ENCODE results near the gene CNTN4. TPM values are rescaled to one million over a fixed set of nuclear protein-coding genes. Genes with fewer than 3 reads are reported as not detected.

The CNTN4 gene
- total and polyA plus RNA-seq, 2 donors (not counting 3 experiments of a cell fraction or from before 2014, with no cell fraction given), result not detected

DNA sequence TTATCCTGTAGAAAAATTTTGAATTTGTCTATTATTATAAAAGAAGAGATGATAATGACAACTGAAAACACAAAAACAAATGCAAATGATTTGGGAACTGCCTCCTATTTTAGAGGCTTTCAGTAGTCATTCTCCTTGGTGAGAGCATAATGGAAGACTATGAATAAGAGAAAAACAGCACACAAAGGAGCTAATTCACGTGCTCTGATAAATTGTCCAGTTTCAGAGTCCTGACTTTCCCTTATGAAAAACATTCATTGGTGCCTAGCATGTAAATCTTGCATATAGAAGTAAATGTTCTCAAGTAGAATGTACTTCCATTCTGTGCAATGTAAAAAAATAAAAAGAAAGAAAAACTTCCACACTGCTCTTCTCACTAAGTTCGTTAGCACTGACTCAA, 805.4 kb downstream of the CNTN4 start:
- ChIA-PET POLR2A (no interaction called here), CTCF (no interaction called here)
- Histone ChIP-seq H3K9me3 (replicated peaks; ENCODE audit: control insufficient read depth, insufficient read depth, low read length) (peaks cover 2% of the 10 kb centered on the region), H3K27ac (ENCODE audit: insufficient read depth, low read depth, low read length) (no peak overlapping the region), H3K36me3 (ENCODE audit: control insufficient read depth in 2 of 2, extremely low read depth in 1 of 2, insufficient read depth in 2 of 2, low read length in 2 of 2) (no peaks in the 10 kb centered on the region), H3K9ac (replicated peaks; ENCODE audit: extremely low read depth, insufficient read depth, low read length) (no peak overlapping the region), H3K79me2 (ENCODE audit: control insufficient read depth, insufficient read depth, low read length) (no peaks in the 10 kb centered on the region), H3K9me1 (replicated peaks; ENCODE audit: control insufficient read depth, extremely low read depth, insufficient read depth, low read length) (no peaks in the 10 kb centered on the region), H3K4me2 (ENCODE audit: insufficient read depth, low read length) (no peak overlapping the region), H3K4me1 (ENCODE audit: control insufficient read depth, extremely low read depth, insufficient read depth, low read length) (no peaks in the 10 kb centered on the region), H3K27me3 (ENCODE audit: control insufficient read depth in 2 of 2, insufficient read depth in 2 of 2, low read length in 2 of 2) (no peaks in the 10 kb centered on the region), H4K20me1 (replicated peaks; ENCODE audit: control insufficient read depth, extremely low read depth, insufficient read depth, low read length) (no peaks in the 10 kb centered on the region), H3K4me3 (replicated peaks in 1 of 3; ENCODE audit: insufficient read depth in 1 of 3, low read depth in 1 of 3, low read length in 3 of 3) (no peak overlapping the region), H2AFZ (ENCODE audit: low read depth, low read length) (no peak overlapping the region)
- dilution Hi-C loops (cut with MboI; ENCODE audit: extremely low pct_ligation_motif_present, low sequenced_read_pairs) (no loop called here), intact Hi-C loops (cut with micrococcal nuclease) (no loop called here)
- DNase-seq (ENCODE audit: low read depth, low spot score) (no peak), FAIRE-seq (no peak)
- TF ChIP-seq POLR2A (IDR thresholded peaks at IDR 0.05; ENCODE audit: low read depth, low read length) (no peak), MYC (IDR thresholded peaks at IDR 0.05; ENCODE audit: low read depth, low read length) (no peak), FOS (IDR thresholded peaks at IDR 0.05; ENCODE audit: borderline replicate concordance, insufficient read depth, low read length) (no peak), CTCF (IDR thresholded peaks at IDR 0.05; ENCODE audit: extremely low read depth in 1 of 2, insufficient read depth in 1 of 2, low read depth in 1 of 2, low read length in 2 of 2) (no peak)
- BruUV-seq (replicated peaks), result no TSS peak

- BruUV-seq (replicated peaks), result no TSS peak
- FAIRE-seq (no peak), DNase-seq (ENCODE audit: low read depth, low spot score) (no peak)
- Histone ChIP-seq H2AFZ (ENCODE audit: low read depth, low read length) (no peak overlapping the region), H3K4me3 (replicated peaks in 1 of 3; ENCODE audit: insufficient read depth in 1 of 3, low read depth in 1 of 3, low read length in 3 of 3) (no peak overlapping the region), H4K20me1 (replicated peaks; ENCODE audit: control insufficient read depth, extremely low read depth, insufficient read depth, low read length) (no peaks in the 10 kb centered on the region), H3K9ac (replicated peaks; ENCODE audit: extremely low read depth, insufficient read depth, low read length) (no peak overlapping the region), H3K4me2 (ENCODE audit: insufficient read depth, low read length) (no peak overlapping the region), H3K9me3 (replicated peaks; ENCODE audit: control insufficient read depth, insufficient read depth, low read length) (peaks cover 1% of the 10 kb centered on the region), H3K79me2 (ENCODE audit: control insufficient read depth, insufficient read depth, low read length) (no peaks in the 10 kb centered on the region), H3K27me3 (ENCODE audit: control insufficient read depth in 2 of 2, insufficient read depth in 2 of 2, low read length in 2 of 2) (no peaks in the 10 kb centered on the region), H3K9me1 (replicated peaks; ENCODE audit: control insufficient read depth, extremely low read depth, insufficient read depth, low read length) (no peaks in the 10 kb centered on the region), H3K4me1 (ENCODE audit: control insufficient read depth, extremely low read depth, insufficient read depth, low read length) (no peaks in the 10 kb centered on the region), H3K27ac (ENCODE audit: insufficient read depth, low read depth, low read length) (no peak overlapping the region), H3K36me3 (ENCODE audit: control insufficient read depth in 2 of 2, extremely low read depth in 1 of 2, insufficient read depth in 2 of 2, low read length in 2 of 2) (no peaks in the 10 kb centered on the region)
- ChIA-PET POLR2A (no interaction called here), CTCF (no interaction called here)
- TF ChIP-seq POLR2AphosphoS5 (IDR thresholded peaks at IDR 0.05; ENCODE audit: insufficient read depth, low read depth, low read length) (no peak), EZH2 (IDR thresholded peaks at IDR 0.05; ENCODE audit: borderline replicate concordance, low read depth, low read length, severe bottlenecking) (no peak), MYC (IDR thresholded peaks at IDR 0.05; ENCODE audit: low read depth, low read length) (no peak), GATA2 (IDR thresholded peaks at IDR 0.05; ENCODE audit: insufficient read depth, insufficient read length, low read depth, low read length) (no peak), JUN (IDR thresholded peaks at IDR 0.05; ENCODE audit: borderline replicate concordance, insufficient read depth, insufficient read length, low read depth) (no peak), POLR2A (IDR thresholded peaks at IDR 0.05; ENCODE audit: low read depth, low read length) (no peak), MAX (IDR thresholded peaks at IDR 0.05; ENCODE audit: insufficient read depth, insufficient read length) (no peak), CTCF (IDR thresholded peaks at IDR 0.05; ENCODE audit: extremely low read depth in 1 of 2, insufficient read depth in 1 of 2, low read depth in 1 of 2, low read length in 2 of 2) (no peak), FOS (IDR thresholded peaks at IDR 0.05; ENCODE audit: borderline replicate concordance, insufficient read depth, low read length) (no peak)
- intact Hi-C loops (cut with micrococcal nuclease) (no loop called here), dilution Hi-C loops (cut with MboI; ENCODE audit: extremely low pct_ligation_motif_present, low sequenced_read_pairs) (no loop called here)
These were observed 810.2 kb downstream of the CNTN4 start for GRCh38 chr3:2908693-2909351.

Data from endothelial cell of umbilical vein (primary cell).